NCI-H510A treated with DMSO at 0.1 percent for 48 hours (cell line): Measurements from ENCODE around the gene HS6ST2.
"Not testable (repeated sequence)": the region's sequence is repeated elsewhere in the genome, so short reads cannot be mapped to it uniquely, and the experiment has no call there.

Experiments used
- DNase-seq: peaks from one replicate; lab custom pipeline; 2025; lab: John Stamatoyannopoulos, UW

Gene HS6ST2

DNA sequence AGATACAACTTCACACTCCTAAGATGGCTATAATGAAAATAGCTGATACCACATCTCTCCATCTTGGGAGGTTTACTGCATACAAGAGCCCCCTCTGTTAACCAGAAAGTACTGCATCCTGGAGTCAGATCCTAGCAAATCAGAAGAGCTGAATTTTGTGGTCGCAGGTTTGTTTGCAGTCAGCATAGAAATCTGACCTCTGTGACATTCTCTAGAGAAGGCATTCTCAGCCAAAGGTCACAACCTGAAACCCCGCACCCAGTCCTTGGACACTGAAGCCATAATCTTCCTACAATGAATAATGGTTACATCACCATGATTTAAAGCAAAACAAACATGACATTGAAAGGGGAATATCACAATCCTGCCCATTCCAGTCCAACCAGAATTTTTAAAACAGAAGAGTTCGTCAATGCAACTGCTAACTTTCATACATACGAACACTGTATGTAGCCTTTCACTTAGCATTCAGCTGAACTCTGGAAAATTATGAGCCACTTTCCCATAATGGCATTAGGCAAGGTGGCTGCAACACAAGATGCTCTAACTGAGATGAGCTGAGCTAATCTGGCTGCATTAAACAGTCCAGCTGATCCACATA lies 17.6 kb downstream of the HS6ST2 start:
- DNase-seq, result no peak

DNA sequence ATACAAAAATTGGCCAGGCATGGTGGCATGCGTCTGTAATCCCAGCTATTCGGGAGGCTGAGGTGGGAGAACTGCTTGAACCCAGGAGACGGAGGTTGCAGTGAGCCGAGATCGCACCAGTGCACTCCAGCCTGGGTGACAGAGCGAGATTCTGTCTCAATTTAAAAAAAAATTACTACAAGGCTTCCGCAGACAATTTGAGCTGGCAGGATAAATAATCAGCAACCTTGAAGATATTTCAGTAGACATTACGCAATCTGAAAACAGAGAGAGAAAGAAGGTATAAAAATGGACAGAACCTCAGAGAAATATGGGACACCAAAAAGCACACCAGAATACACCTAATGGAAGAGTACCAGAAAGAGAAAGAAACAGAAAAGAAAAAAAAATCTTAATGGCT lies 25.3 kb downstream of the HS6ST2 start:
- DNase-seq, result no peak

DNA sequence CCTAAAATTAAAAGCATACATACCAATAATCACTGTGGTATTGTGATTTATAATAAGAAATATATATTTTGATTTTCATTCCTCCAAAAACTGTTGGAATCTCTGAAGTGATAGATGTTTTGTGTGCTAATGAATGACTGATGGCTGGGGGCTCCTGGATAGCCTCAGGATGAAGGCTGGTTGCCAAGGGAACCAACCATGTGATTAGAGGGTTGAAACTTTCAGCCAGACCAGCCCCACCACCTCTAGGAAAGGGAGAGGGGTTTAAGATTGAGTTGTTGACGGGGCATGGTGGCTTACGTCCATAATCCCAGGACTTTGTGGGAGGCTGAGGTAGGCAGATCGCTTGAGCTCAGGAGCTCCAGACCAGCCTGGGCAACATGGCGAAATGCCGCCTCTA lies 34.0 kb downstream of the HS6ST2 start:
- no peak for DNase-seq

DNA sequence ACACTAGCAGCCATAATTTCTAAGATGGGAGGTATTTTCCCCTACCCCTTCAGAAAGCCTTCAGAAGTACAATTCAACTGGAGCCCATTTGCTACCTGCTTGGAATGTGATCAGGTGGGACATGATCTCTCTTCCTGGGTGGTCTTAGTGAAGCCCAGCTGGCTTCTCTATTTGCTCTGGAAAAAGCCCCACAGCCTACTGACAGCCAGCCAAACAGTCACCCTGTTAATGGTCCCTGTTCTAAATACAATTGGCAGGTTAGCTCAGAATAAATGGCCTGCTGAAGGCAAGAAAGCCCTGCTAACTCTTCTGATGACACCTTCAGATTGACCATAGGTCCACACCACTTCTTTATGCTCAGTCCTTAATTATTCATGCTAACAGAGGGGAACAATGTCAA lies 39.9 kb downstream of the HS6ST2 start:
- DNase-seq, result no peak

DNA sequence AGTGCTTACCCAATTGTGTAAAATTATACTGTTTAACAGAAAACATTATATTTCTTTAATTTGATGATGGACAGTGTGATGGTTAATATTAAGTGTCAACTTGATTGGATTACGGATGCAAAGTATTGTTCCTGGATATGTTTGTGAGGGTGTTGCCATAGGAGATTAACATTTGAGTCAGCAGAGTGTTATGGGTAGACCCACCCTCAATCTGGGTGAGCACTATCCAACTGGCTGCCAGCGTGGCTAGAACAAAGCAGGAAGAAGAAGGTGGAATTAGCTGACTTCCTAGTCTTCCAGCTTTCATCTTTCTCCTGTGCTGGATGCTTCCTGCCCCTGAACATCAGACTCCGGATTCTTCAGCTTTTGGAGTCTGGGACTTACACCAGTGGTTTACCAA lies 42.1 kb downstream of the HS6ST2 start:
- no peak for DNase-seq

DNA sequence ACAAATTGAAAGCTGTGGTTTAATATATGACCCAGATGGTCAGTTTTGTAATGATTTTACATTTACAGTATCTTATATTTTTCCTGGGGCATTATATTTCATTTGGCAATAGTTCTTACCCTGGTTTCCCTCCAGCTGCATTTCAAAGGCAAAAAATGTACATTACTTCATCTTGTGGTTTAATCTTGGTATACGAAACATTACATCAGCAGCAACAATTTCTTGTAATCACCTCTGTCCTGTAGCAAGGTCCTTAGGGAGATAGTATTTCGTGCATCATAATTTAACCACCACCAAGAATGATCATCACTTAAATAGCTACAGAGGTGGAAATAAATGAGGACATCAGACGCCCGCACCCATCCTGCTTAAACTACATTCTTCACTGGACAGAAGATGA lies 48.8 kb downstream of the HS6ST2 start:
- DNase-seq, result no peak

DNA sequence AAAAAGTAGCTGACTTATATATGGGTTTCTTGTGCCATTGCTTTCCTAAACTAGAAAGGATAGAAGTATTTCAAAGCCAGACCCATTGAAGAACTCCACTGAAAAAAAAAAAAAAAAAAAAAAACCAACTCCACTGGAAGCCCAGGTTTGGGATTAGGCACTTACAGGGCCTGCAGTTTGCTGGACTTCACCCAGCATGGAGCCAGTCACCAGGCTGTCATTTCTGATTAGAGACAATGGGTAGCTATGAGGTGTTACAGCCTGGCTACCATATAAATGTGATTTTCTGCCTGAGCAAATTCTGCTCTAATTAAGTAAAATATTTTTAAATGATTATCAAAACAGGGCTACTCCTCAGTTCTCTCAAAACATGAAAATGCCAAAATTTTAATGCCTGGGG lies 49.5 kb downstream of the HS6ST2 start:
- no peak for DNase-seq

DNA sequence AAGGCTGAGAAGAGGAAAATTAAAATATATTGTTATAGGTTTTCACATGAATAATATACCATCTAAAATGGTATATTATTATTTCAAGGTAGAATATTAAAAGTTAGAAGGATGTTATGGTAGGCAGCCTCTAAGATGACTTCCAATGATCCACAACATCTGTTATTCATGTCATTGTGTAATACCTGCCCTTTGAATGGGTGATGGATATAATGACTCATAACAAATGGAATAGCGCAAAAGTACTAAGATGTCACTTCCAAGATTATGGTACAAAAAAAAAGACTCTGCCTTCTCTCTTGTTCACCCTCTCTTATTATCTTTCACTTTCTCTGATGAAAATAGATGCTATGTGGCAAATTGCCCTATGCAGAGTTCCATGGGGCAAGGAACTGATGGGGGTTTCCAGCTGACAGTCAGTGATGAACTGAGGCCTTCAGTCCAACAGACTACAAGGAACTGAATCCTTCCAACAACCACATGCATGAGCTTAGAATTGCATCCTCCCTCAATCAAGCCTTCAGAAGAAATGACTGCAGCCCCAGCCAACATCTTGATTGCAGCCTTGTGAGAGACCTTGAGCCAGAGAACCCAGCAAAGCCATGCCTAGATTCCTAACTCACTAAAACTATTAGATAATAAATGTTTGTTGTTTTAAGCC lies 57.7 kb downstream of the HS6ST2 start:
- DNase-seq, result no peak

DNA sequence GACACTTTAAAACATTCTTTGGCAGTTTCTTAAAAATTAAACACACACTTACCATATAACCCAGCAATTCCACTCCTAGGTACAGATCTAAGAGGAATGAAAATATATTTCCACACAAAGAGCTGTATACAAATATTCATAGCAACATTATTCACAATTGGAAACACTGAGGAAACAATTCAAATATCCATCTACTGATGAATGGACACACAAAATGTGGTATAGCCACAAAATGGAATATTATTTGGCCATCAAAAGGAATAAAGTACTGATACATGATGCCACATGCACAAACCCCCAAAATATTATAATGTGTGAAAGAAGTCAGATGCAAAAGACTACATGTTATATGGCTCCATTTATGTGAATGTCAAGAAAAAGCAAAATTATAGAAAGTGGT lies 70.9 kb downstream of the HS6ST2 start:
- DNase-seq, result no peak

DNA sequence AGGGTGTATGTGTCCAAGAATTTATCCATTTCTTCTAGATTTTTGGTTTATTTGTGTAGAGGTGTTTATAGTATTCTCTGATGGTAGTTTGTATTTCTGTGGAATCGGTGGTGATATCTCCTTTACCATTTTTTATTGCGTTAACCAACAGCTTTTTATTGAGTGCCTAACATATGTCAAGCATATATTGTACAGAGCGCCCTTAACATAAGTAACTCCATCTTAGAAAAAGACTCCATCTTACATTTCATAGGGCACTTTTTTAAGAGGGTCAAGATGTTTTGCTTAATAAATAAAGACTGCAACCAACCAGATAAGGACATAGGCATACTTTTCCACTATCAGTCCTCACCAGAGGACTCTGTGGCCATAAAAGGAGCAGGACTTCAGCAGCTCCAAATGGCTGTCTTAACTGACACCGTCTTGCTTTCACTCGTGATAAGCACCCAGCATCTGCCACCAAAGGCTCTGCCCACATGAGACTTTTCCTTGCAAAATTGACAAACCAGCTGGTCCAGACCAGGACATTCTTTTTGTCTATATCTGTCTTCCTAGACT lies 75.0 kb downstream of the HS6ST2 start:
- DNase-seq, result no peak

DNA sequence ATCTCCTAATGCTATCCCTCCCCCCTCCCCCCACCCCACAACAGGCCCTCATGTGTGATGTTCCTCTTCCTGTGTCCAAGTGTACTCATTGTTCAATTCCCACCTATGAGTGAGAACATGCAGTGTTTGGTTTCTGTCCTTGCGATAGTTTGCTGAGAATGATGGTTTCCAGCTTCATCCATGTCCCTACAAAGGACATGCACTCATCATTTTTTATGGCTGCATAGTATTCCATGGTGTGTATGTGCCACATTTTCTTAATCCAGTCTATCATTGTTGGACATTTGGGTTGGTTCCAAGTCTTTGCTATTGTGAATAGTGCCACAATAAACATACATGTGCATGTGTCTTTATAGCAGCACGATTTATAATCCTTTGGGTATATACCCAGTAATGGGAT lies 77.7 kb downstream of the HS6ST2 start:
- DNase-seq, result not testable (repeated sequence)

DNA sequence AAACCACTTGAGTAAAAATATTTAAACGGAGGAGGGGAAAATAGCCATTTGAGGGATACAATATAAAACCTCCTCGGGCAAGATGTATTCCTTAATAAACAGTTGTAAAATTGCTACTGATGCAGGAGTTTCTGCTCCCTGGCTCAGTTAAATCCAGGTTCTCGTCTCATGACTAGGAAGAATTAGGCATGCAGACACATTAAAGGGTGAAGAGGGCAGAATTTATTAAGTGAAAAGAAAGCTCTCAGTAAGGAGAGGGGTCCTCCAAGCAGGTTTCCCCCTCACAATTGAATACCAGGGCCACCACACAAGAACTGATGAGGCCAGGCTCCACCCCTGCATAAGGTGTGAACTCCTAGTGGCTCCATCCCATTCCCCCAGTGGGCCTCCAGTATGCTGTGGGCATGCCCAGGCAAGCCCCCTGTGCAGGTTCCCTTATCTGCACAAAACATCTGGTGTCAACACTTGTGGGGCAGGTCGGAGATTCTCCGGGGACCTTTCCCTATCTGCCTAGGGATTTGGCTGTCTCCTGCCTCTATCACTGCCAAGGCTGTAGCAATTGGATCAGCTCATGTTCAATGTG lies 80.4 kb downstream of the HS6ST2 start:
- peak; percentile 6 for DNase-seq

DNA sequence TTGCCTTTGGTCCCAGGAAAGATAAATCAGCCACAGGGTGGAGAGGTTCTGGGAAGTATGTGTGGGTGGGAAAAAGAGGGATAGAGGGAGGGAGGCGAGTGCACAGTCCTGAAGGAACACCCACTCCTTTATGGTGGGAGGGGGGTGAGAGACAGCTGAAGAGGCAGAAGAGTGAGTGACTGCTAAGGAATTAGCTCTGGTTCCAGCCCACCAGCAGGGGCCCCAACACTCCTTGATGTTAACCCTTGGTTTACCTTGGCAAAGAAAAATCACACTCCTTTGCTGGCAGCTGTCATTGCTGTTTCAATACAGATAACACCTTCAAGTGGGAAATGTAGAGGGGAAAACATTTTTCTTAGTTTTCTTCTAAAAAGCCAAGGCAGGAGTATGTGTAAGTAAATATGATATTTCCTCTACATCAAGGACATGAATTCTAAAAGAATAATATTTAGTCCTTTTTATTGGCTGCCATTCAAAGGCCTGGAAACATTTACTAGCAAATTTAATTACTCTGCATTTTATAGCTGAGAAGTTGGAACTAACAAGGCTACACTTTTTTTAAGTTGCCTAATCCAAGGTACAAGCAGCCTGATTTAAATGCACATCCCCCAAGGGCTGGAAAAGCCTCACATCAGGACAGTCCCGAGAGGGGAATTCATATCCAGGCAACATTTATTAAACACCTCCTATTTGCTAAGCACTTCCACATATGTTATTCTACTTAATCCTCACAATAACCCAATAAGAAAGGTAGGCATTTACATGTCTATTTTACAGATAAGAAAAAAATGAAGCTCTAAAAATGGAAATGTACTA lies 81.7 kb downstream of the HS6ST2 start:
- DNase-seq, result no peak

DNA sequence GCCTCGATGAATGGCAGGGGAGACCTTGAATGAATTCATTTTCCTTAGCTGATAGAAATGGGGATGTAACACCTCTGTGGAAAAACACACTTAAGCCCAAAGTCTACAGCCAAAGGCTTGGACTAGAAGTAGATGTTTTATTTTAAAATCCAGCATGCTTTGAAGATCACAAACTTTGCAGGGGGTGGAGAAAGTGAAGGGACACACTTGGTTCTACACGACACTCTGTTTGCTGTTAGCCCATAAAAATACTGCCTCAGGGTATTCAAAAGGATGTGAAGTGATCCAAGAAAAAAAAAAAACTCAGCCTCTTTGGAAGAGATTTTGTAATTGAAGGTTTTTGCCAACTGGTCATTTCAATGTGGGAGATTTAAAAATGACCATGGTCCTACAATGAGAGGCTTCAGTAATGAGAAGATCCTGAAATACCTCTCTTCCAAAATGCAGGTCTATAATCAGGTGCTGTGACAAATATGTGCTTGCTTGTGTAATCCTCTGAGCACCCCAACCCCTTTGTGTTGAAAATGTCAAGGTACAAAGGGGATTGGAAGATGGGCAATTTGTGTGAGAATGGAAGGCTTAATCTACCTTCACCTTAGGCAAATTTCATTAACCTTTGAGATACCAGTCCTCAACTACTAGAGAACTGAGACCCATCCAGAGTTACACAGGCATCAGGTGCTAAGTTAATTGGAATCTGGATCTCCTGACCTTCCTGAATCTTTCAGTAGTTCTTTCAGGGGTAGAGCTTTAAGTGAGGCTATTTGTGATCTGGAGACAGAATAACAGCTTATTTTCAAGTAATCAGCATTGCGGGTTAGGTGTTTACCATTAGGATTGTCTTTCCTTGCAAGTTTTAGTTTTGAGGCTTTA lies 82.5 kb downstream of the HS6ST2 start:
- no peak for DNase-seq

DNA sequence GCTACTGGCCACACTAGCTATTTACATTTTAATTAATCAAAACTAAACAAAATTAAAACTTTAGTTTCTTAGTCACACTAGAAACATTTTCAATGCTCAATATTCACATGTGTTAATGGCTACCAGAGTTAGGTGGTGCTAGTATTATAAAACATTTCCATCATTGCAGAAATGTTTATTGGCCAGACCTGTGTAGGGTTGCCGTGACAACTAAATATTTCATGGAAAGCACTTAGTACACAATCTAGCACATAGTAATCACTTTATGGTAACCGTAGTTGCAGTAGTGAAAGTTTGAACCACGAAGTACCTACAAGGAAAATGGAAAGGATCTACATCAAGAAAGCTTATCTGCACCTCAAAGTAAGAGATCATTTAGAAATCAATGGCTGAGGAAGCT lies 95.9 kb downstream of the HS6ST2 start:
- no peak for DNase-seq

DNA sequence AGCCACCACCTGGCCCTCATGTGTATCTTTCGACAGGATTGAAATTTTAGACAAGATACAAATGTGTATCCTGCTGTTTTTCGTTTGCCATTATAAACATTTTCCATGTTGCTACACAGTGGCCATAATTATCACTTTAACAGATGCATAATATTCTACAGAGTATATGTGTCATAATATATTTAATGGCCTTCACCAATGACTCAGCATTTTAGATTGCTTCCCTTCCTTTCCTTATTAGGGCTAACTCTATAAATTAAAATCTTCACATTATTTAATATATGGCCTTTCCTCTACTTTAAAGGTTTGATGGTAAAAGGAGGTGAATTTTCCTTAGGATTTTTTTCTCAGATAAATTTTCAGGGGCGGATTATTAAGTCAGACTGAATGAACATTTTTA lies 97.4 kb downstream of the HS6ST2 start:
- DNase-seq, result no peak

DNA sequence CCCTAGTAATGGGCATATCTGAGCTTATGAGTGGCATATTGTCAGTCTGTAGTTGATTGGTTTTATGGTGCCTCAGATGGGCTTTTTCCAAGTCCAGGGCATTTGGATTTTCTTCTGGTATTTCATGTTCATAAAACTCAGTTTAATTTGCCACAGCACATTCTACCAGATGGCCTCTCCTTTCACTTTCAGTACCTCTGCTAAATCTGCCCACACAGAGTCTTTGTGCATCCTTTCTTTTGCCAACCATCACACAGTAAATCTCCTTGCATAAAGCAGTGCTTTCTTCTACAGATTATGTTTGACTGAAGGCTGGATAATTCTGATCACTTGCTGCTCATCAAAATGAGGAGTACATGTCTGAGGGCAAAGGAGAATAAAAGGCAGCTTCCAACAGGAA lies 98.2 kb downstream of the HS6ST2 start:
- DNase-seq, result no peak

DNA sequence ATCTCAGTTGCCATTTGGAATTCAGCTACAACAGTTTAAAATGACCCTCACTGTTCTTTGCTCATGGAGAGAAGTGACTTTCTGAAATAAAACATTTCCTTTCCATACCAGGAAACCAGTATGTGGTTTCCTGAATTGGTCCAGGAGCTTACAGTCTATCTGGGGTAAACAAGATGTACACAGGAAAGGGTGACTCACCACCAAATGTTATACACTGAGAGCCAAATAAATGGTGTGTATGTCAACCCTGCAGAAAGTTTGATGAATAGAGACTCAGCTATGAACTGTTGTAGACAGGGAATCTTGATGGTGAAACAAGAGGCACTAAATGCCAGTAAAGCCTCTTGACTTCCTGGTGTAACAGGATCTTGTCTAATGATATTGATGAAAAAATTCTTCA lies 100.4 kb downstream of the HS6ST2 start:
- no peak for DNase-seq

DNA sequence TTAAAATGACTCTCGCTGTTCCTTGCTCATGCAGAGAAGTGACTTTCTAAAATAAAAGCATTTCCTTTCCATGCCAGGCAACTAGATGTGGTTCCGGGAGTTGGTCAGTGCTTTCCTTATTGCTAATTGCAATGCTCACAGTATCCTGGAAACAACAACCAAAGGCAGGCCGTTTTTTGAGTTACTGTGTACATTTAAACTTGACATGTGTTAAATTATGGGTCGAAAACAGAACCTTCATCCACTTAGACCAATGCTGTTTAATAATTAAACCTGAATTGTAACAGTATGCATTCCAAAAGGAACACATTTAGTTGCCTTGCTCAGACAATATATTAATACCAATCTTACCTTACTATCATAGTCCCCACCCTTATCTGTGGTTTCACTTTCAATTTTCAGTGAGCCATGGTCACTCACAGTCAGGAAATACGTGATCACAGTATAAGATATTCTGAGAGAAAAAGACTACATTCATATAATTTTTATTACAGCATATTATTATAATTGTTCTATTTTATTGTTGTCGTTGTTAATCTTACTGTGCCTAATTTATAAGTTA lies 102.6 kb downstream of the HS6ST2 start:
- no peak for DNase-seq

DNA sequence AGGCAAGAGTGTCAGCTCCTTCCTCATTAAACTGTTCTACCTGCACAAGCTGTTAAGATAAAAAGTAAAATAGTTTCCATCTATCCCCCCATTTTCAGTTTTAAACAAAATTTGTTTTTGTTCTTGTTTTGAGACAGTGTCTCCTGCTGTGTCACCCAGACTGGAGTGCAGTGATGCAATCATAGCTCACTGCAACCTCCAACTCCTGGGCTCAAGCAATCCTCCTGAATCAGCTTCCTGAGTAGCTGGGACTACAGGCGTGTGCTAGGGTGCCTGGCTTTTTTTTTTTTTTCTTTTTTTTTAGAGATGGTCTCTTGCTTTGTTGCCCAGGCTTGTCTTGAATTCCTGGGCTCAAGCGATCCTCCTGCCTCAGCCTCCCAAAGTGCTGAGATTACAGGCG lies 105.4 kb downstream of the HS6ST2 start:
- no peak for DNase-seq

DNA sequence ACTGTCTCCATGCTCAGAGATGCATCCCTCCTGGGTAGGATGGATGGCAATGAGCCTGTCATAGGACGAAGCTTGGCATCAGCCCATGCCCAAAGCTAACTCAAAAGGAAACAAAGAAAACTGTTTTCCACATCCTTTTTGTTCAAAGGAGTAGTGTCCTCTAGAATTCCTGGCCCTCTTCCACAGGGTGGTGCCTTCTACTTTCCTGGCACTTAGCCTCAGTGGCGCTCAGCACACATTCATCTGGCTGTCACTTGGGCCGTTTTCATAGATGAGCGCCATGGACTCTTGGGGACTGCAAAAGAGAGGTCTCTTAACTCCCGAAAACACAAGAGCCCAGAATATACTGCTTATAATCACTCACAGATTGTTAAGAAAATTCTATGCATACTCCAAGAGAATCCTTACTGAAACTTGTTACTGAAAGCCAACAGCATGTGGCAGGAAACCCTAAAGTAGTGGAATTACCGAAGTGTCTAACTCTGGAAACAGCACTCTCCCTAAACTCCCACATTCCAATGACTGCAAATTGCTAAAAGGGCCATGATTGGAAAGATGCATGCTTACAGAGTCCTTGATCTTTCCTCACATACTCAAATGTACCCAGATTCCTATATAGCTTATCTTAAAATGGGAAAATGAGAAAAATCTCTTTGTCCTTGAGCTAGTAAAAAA lies 110.0 kb downstream of the HS6ST2 start:
- no peak for DNase-seq
